Breast epithelium (tissue), 3 donors: ENCODE results near the gene CUBN.

Experiments used
- POLR2A ChIP-seq: fragments of 450-650 bp; IDR thresholded peaks from one replicate; pipeline ENCODE4 v1.6.1; 2016; ENCODE audit warnings: antibody characterized with exemption, mild to moderate bottlenecking, moderate library complexity
- POLR2AphosphoS5 ChIP-seq, 3 donors: sonication (generic); formaldehyde crosslinking; IDR thresholded peaks; one replicate each; pipeline ENCODE4 v1.6.1; 2017; ENCODE audit warnings: antibody characterized with exemption in 3 of 3

DNA sequence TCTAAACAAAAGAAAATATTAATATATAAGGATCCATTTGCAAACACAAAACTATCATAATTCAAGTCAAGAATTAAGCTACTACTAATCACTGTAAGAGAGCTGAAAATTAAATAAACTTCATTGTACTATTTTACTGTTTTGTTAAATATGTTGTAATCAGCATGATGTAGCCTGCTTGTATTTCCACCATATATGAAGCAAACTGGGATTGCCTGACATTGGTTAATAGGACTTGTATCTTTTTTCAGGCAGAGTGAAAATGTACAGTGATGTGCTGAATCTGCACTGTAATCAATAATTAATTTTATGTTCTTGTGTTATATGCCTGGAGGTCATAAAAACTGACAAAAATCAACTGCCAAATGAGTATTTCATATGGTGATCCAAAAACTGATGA lies 46.5 kb upstream of the CUBN start:
- TF ChIP-seq POLR2A (no peak), POLR2AphosphoS5 (IDR thresholded peaks at IDR 0.05) (no peak)
